GM19025 (cell line): ENCODE measurements around the gene TRAPPC5.

Experiments
- ATAC-seq: cut with Tn5 transposase; IDR thresholded peaks from one replicate; pipeline ENCODE4 v1.9.1; 2021; ENCODE audit warnings: mild to moderate bottlenecking, low read depth, moderate library complexity; ENCODE audit not compliant: unreplicated experiment

Gene TRAPPC5

GRCh38 chr19:7674010-7675005, 6.3 kb upstream of the TRAPPC5 start:
- ATAC-seq = no peak

- ATAC-seq = no peak
These were observed 4.3 kb upstream of the TRAPPC5 start for GRCh38 chr19:7676376-7676775.

- no peak for ATAC-seq
These were observed 3.8 kb upstream of the TRAPPC5 start, which contains the start of gene MCEMP1 for GRCh38 chr19:7676854-7677253. TSS of gene MCEMP1 (plus strand) at chr19:7677090. CDS start at chr19:7677121, 31 bp downstream.

- no peak for ATAC-seq
These were observed 2.8 kb upstream of the TRAPPC5 start for GRCh38 chr19:7677669-7678311.

GRCh38 chr19:7678971-7679751, 1.5 kb upstream of the TRAPPC5 start:
- no peak for ATAC-seq

- no peak for ATAC-seq
These were observed 645 bp upstream of the TRAPPC5 start for GRCh38 chr19:7679771-7680605.

GRCh38 chr19:7681340-7682174, 924 bp downstream of the TRAPPC5 start:
- no peak for ATAC-seq

GRCh38 chr19:7682175-7682855, 1.7 kb downstream of the TRAPPC5 start:
- no peak for ATAC-seq

GRCh38 chr19:7685546-7686445, 5.2 kb downstream of the TRAPPC5 start:
- no peak for ATAC-seq

- no peak for ATAC-seq
These were observed 6.5 kb downstream of the TRAPPC5 start for GRCh38 chr19:7687177-7687576.

GRCh38 chr19:7689165-7689564, 8.5 kb downstream of the TRAPPC5 start:
- no peak for ATAC-seq

GRCh38 chr19:7690779-7691258, 10.2 kb downstream of the TRAPPC5 start:
- no peak for ATAC-seq

- ATAC-seq = no peak
These were observed 10.9 kb downstream of the TRAPPC5 start for GRCh38 chr19:7691497-7691896.

- no peak for ATAC-seq
These were observed 11.9 kb downstream of the TRAPPC5 start for GRCh38 chr19:7692417-7693088.

- ATAC-seq = no peak
These were observed 13.9 kb downstream of the TRAPPC5 start for GRCh38 chr19:7694499-7694898.

GRCh38 chr19:7697721-7698287, 17.2 kb downstream of the TRAPPC5 start:
- no peak for ATAC-seq
